Kidney glomerular epithelial cell (primary cell): ENCODE measurements around the gene FGFBP1.

Experiments used
- DNase-seq: peaks from one replicate; lab custom pipeline; 2025; lab: John Stamatoyannopoulos, UW

The FGFBP1 gene

GRCh38 chr4:15938640-15939039, at the start of gene FGFBP1:
FGFBP1 (minus strand) TSS chr4:15938740; CDS start chr4:15936632, 2,108 bp downstream.
- no peak for DNase-seq

- DNase-seq: no peak
Observed at GRCh38 chr4:15988222-15988621, 49.7 kb upstream of the FGFBP1 start.

- DNase-seq: no peak
Observed at GRCh38 chr4:15986907-15987306, 48.4 kb upstream of the FGFBP1 start.

GRCh38 chr4:15983610-15984009, 45.1 kb upstream of the FGFBP1 start:
- no peak for DNase-seq

- peak; percentile 83 for DNase-seq
Observed at GRCh38 chr4:15982842-15983524, 44.4 kb upstream of the FGFBP1 start.

GRCh38 chr4:15976456-15977447, 38.2 kb upstream of the FGFBP1 start:
- peak; percentile 30 for DNase-seq

- no peak for DNase-seq
Observed at GRCh38 chr4:15971068-15971801, 32.7 kb upstream of the FGFBP1 start.

GRCh38 chr4:15968551-15969300, 30.2 kb upstream of the FGFBP1 start:
- no peak for DNase-seq

- DNase-seq: no peak
Observed at GRCh38 chr4:15965325-15965724, 26.8 kb upstream of the FGFBP1 start.

GRCh38 chr4:15964159-15964558, 25.6 kb upstream of the FGFBP1 start:
- no peak for DNase-seq

- no peak for DNase-seq
Observed at GRCh38 chr4:15963576-15963975, 25.0 kb upstream of the FGFBP1 start.

- no peak for DNase-seq
Observed at GRCh38 chr4:15963001-15963451, 24.5 kb upstream of the FGFBP1 start, which contains the start of gene FGFBP2. FGFBP2 (minus strand) TSS chr4:15963175; CDS start chr4:15963129, 46 bp downstream.

- no peak for DNase-seq
Observed at GRCh38 chr4:15961781-15962510, 23.4 kb upstream of the FGFBP1 start.

GRCh38 chr4:15958562-15958961, 20.0 kb upstream of the FGFBP1 start:
- DNase-seq: no peak

GRCh38 chr4:15956179-15956850, 17.8 kb upstream of the FGFBP1 start:
- DNase-seq: peak; percentile 66

- no peak for DNase-seq
Observed at GRCh38 chr4:15955670-15956069, 17.1 kb upstream of the FGFBP1 start.

- DNase-seq: no peak
Observed at GRCh38 chr4:15953625-15954024, 15.1 kb upstream of the FGFBP1 start.

- no peak for DNase-seq
Observed at GRCh38 chr4:15951781-15952180, 13.2 kb upstream of the FGFBP1 start.

- no peak for DNase-seq
Observed at GRCh38 chr4:15948826-15949225, 10.3 kb upstream of the FGFBP1 start.

- DNase-seq: no peak
Observed at GRCh38 chr4:15947684-15948083, 9.1 kb upstream of the FGFBP1 start.
